Measurements from ENCODE around the gene TCF7L1. TPM values are rescaled to one million over a fixed set of nuclear protein-coding genes. Genes with fewer than 3 reads are reported as not detected.

The TCF7L1 gene
- polyA plus RNA-seq, 1 of the 3 experiments (the other 2 are of a cell fraction), result 3.7 TPM

DNA sequence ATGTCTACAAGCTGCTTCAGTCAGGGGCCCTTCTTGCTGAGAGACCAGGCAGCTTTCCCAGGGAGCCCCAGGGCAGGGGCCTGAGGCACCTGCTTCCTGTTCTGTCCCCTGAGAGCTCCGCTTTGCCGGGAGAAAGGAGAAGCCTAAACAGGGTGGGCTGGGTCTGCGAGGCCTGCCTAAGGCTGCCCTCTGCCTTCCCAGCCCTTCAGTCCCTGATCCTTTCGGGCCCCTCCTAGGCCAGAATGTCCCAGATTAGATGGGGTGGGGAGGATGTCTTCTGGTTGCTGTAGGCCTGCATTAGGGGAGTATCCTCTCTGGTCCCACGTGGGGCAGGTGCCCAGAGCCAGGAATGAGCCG lies 122.2 kb downstream of the TCF7L1 start:
- H3K9me2 ChIP-seq, result no peaks in the 10 kb centered on the region
- H3K9ac ChIP-seq, result no peak overlapping the region

DNA sequence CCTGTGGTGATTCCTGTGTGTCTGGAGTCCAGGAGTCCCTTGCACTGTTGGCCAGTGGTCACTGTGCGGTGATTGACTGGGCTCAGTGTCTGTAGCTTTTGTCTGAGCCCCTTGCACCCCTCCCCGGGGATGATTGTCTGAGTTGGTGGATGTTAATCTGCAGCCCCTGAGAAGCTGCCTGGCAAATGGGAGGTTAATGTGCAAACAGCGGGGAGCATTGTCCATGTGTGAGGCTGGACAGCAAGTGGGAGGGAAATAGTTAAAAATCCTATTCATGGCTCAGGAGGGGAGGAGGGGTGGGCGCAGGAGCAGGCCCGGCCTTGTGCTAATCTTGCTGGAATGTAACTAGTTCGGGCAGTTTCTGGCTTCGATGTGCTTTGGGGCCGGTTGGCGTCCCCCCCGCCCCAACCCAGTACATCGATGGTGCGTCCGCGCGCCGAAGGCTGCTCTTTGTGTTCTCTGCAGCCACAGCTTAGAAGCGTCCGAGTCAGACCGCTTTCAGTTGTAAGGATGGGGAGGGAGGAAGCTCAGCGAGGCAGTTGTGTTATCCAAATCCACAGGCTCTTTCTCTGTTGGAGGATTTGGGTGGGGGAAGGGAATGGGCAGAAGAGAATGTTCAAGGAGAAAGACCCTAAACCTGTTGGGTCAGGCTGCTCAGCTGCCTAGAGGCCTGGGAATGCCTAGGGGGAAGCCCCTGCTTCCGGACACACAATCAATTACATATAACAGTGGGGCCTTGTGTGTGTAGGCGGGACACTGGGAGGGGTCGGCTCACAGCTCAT lies 122.8 kb downstream of the TCF7L1 start:
- no peak overlapping the region for H2AFZ ChIP-seq (ENCODE audit: low read depth)
- WGBS (ENCODE audit: low lambda C conversion rate), result 54% methylated on average over 23 of the region's 23 CpGs
- no peaks in the 10 kb centered on the region for H4K20me1 ChIP-seq (ENCODE audit: insufficient read depth)
- H3K4me1 ChIP-seq (ENCODE audit: control insufficient read depth in 1 of 2, insufficient read depth in 2 of 2, low read depth in 1 of 2, low read length in 1 of 2), result peaks cover 33 to 62% of the 10 kb centered on the region in 2 experiments
- H3F3A ChIP-seq (replicated peaks; ENCODE audit: insufficient read depth), result no peaks in the 10 kb centered on the region
- H3K27ac ChIP-seq (ENCODE audit: low read depth in 2 of 2, low read length in 1 of 2), result peak overlapping the region; percentile 29 to 95; a peak in 3 of 4 replicates
- POLR2A ChIA-PET, result interaction anchor here (1.1 kb wide), 1 partner anchor 10 kb away, joined by 4 read pairs; no protein-coding TSS in a partner anchor
- CTCF ChIA-PET, result interaction anchor here (0.7 to 4.0 kb wide), 10 partner anchors 10 to 452 kb away, joined by 3 to 33 read pairs (median 9); no protein-coding TSS in a partner anchor
- DNase-seq, result peak; percentile 50
- no peaks in the 10 kb centered on the region for H3K9me3 ChIP-seq
- H3K27me3 ChIP-seq (ENCODE audit: insufficient read depth), result no peaks in the 10 kb centered on the region
- no peaks in the 10 kb centered on the region for H3K9me2 ChIP-seq
- no peaks in the 10 kb centered on the region for H3K36me3 ChIP-seq (replicated peaks in 1 of 2; ENCODE audit: control insufficient read depth in 1 of 2, insufficient read depth in 2 of 2, low read length in 1 of 2)
- no peak for TF ChIP-seq NFIC (IDR thresholded peaks at IDR 0.05; ENCODE audit: borderline replicate concordance)
- TF ChIP-seq, protein P1, sequence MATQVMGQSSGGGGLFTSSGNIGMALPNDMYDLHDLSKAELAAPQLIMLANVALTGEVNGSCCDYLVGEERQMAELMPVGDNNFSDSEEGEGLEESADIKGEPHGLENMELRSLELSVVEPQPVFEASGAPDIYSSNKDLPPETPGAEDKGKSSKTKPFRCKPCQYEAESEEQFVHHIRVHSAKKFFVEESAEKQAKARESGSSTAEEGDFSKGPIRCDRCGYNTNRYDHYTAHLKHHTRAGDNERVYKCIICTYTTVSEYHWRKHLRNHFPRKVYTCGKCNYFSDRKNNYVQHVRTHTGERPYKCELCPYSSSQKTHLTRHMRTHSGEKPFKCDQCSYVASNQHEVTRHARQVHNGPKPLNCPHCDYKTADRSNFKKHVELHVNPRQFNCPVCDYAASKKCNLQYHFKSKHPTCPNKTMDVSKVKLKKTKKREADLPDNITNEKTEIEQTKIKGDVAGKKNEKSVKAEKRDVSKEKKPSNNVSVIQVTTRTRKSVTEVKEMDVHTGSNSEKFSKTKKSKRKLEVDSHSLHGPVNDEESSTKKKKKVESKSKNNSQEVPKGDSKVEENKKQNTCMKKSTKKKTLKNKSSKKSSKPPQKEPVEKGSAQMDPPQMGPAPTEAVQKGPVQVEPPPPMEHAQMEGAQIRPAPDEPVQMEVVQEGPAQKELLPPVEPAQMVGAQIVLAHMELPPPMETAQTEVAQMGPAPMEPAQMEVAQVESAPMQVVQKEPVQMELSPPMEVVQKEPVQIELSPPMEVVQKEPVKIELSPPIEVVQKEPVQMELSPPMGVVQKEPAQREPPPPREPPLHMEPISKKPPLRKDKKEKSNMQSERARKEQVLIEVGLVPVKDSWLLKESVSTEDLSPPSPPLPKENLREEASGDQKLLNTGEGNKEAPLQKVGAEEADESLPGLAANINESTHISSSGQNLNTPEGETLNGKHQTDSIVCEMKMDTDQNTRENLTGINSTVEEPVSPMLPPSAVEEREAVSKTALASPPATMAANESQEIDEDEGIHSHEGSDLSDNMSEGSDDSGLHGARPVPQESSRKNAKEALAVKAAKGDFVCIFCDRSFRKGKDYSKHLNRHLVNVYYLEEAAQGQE (IDR thresholded peaks at IDR 0.05; ENCODE audit: low read depth, low read length), result peak; percentile 64; the same call in 1 of the 2 replicates
- H3K9ac ChIP-seq, result no peak overlapping the region
- peak overlapping the region; percentile 62 for H3K4me2 ChIP-seq
- no peak overlapping the region for H3K4me3 ChIP-seq (ENCODE audit: low read depth in 2 of 2, low read length in 1 of 2)
- H3K79me2 ChIP-seq (ENCODE audit: insufficient read depth), result no peaks in the 10 kb centered on the region

More for the DNA sequence above, 122.2 kb downstream of the TCF7L1 start:
- no CpG with 5 or more reads among the region's 6 CpGs for WGBS (ENCODE audit: low lambda C conversion rate)
- Histone ChIP-seq H3K27ac (ENCODE audit: low read depth in 2 of 2, low read length in 1 of 2) (peak overlapping the region in 1 of 2 experiments; percentile 95; a peak in 2 of 4 replicates), H3K79me2 (ENCODE audit: insufficient read depth) (no peaks in the 10 kb centered on the region), H3K27me3 (ENCODE audit: insufficient read depth) (no peaks in the 10 kb centered on the region), H3K4me1 (ENCODE audit: control insufficient read depth in 1 of 2, insufficient read depth in 2 of 2, low read depth in 1 of 2, low read length in 1 of 2) (peaks cover 33 to 62% of the 10 kb centered on the region in 2 experiments), H3K9me3 (no peaks in the 10 kb centered on the region), H4K20me1 (ENCODE audit: insufficient read depth) (no peaks in the 10 kb centered on the region), H3K4me3 (ENCODE audit: low read depth in 2 of 2, low read length in 1 of 2) (no peak overlapping the region), H3F3A (replicated peaks; ENCODE audit: insufficient read depth) (no peaks in the 10 kb centered on the region), H3K36me3 (replicated peaks in 1 of 2; ENCODE audit: control insufficient read depth in 1 of 2, insufficient read depth in 2 of 2, low read length in 1 of 2) (no peaks in the 10 kb centered on the region), H3K4me2 (peak overlapping the region; percentile 62; the same call in 1 of the 2 replicates), H2AFZ (ENCODE audit: low read depth) (no peak overlapping the region)
- POLR2A ChIA-PET, result interaction anchor here (1.1 kb wide), 1 partner anchor 10 kb away, joined by 4 read pairs; no protein-coding TSS in a partner anchor
- CTCF ChIA-PET, result interaction anchor here (1.1 to 4.0 kb wide), 8 partner anchors 9 to 189 kb away, joined by 3 to 33 read pairs (median 8); no protein-coding TSS in a partner anchor
- TF ChIP-seq YY1 (IDR thresholded peaks at IDR 0.05; ENCODE audit: low read depth) (no peak), FOXJ3 (CRISPR knock-in tag; IDR thresholded peaks at IDR 0.05) (no peak), MEF2A (IDR thresholded peaks at IDR 0.05; ENCODE audit: borderline replicate concordance, low read depth) (no peak), NRF1 (IDR thresholded peaks at IDR 0.05; ENCODE audit: low read depth, low read length) (no peak), MXI1 (IDR thresholded peaks at IDR 0.05; ENCODE audit: low read depth, low read length) (no peak)
- TF ChIP-seq, protein P2, sequence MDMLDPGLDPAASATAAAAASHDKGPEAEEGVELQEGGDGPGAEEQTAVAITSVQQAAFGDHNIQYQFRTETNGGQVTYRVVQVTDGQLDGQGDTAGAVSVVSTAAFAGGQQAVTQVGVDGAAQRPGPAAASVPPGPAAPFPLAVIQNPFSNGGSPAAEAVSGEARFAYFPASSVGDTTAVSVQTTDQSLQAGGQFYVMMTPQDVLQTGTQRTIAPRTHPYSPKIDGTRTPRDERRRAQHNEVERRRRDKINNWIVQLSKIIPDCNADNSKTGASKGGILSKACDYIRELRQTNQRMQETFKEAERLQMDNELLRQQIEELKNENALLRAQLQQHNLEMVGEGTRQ (IDR thresholded peaks at IDR 0.05; ENCODE audit: borderline replicate concordance, low read depth, low read length), result no peak
- DNase-seq, result peak; percentile 33

Measured in SK-N-SH (cell line).